ENCODE measurements around the gene GK. TPM values are rescaled to one million over a fixed set of nuclear protein-coding genes. Genes with fewer than 3 reads are reported as not detected.
"Not testable (repeated sequence)": the region's sequence is repeated elsewhere in the genome, so short reads cannot be mapped to it uniquely, and the experiment has no call there.

The GK gene
- total and polyA plus RNA-seq, 2 of the 8 experiments (the other 6 are each of a cell fraction or from before 2014, with no cell fraction given): 2.9 to 11.2 TPM

GRCh38 chrX:30654386-30654785, 1.2 kb downstream of the GK start:
- not testable (repeated sequence) for H2AFZ ChIP-seq (ENCODE audit: low read length); H4K91ac ChIP-seq (replicated peaks; ENCODE audit: insufficient read length, low read length); H4K5ac ChIP-seq (ENCODE audit: insufficient read length, low read depth, low read length); DNase-seq (ENCODE audit: low read depth in 1 of 2, low spot score in 2 of 2); H3K9me3 ChIP-seq (ENCODE audit: insufficient read depth in 2 of 2, low read depth in 1 of 2, low read length in 1 of 2); H2BK20ac ChIP-seq (ENCODE audit: low read length); H3K56ac ChIP-seq (replicated peaks; ENCODE audit: insufficient read length, low read depth, low read length); H2BK5ac ChIP-seq (ENCODE audit: low read depth, low read length); H3K79me1 ChIP-seq (ENCODE audit: low read depth, low read length); H2BK120ac ChIP-seq (replicated peaks; ENCODE audit: low read depth, low read length); H2BK12ac ChIP-seq (ENCODE audit: low read depth, low read length); H3K4ac ChIP-seq (replicated peaks; ENCODE audit: insufficient read length, low read depth, low read length); H3K9ac ChIP-seq (replicated peaks in 1 of 4; ENCODE audit: extremely low read depth in 1 of 4, low read depth in 3 of 4, low read length in 3 of 4); H3K79me2 ChIP-seq (ENCODE audit: control insufficient read depth in 1 of 2, insufficient read depth in 2 of 2, low read length in 2 of 2); H4K8ac ChIP-seq (ENCODE audit: extremely low read depth, insufficient read depth, low read length); FAIRE-seq; H3K18ac ChIP-seq (ENCODE audit: extremely low read depth, low read length); H3K4me1 ChIP-seq (replicated peaks in 1 of 4; ENCODE audit: control insufficient read depth in 3 of 4, insufficient read depth in 4 of 4, low read length in 3 of 4); H2AK5ac ChIP-seq (ENCODE audit: low read depth, low read length); H2BK15ac ChIP-seq (ENCODE audit: low read length); H3K27me3 ChIP-seq (replicated peaks in 1 of 4; ENCODE audit: control insufficient read depth in 3 of 4, extremely low read depth in 1 of 4, insufficient read depth in 3 of 4, low read length in 3 of 4); H3K36me3 ChIP-seq (ENCODE audit: control insufficient read depth in 2 of 4, insufficient read depth in 4 of 4, low read length in 3 of 4); H3K27ac ChIP-seq (ENCODE audit: low read depth, low read length); H3K23me2 ChIP-seq (ENCODE audit: low read depth, low read length); H3K14ac ChIP-seq (ENCODE audit: insufficient read length); H4K20me1 ChIP-seq (replicated peaks in 1 of 2; ENCODE audit: control insufficient read depth in 1 of 2, insufficient read depth in 2 of 2, low read length in 2 of 2); H3K23ac ChIP-seq (ENCODE audit: insufficient read length)
- ChIA-PET POLR2A (ENCODE audit: partially characterized antibody) (interaction anchor here (0.6 to 1.0 kb wide), 2 partner anchors 12 to 36 kb away, joined by 3 read pairs; no protein-coding TSS in a partner anchor), CTCF (ENCODE audit: partially characterized antibody) (interaction anchor here (1.2 kb wide), 1 partner anchor 34 kb away, joined by 3 read pairs; no protein-coding TSS in a partner anchor)
- H3K4me3 ChIP-seq (ENCODE audit: extremely low read depth in 1 of 4, insufficient read depth in 2 of 4, low read depth in 3 of 4, low read length in 4 of 4): peak overlapping the region in 1 of 4 experiments; percentile 71; a peak in 2 of 8 replicates
- H3K4me2 ChIP-seq (ENCODE audit: insufficient read depth in 1 of 2, low read depth in 2 of 2, low read length in 2 of 2): peak overlapping the region; percentile 73 to 83; a peak in 2 of 4 replicates
- WGBS, 2 experiments (ENCODE audit: extremely low coverage in 1 of 2, insufficient coverage in 1 of 2, insufficient read length in 1 of 2, insufficient replicate concordance in 2 of 2, low coverage in 1 of 2, low lambda C conversion rate in 2 of 2, missing lambda C conversion rate in 1 of 2): 95% methylated on average over 13 of the region's 13 CpGs; no CpG with 5 or more reads in 1 of the 2 experiments

Measured in H1 (cell line).